ENCODE measurements around the gene BCL11A. TPM values are rescaled to one million over a fixed set of nuclear protein-coding genes. Genes with fewer than 3 reads are reported as not detected.

The BCL11A gene
- total RNA-seq, 1 experiment from 2014 or later, result 91.4 TPM

GRCh38 chr2:60544954-60545560 lies 8.4 kb downstream of the BCL11A start:
- no peak overlapping the region for H2BK20ac ChIP-seq (ENCODE audit: low read depth, low read length, poor library complexity, severe bottlenecking)
- H3K27me3 ChIP-seq (ENCODE audit: insufficient read depth, low read length), result no peaks in the 10 kb centered on the region
- H4K5ac ChIP-seq (ENCODE audit: insufficient read length, low read depth, low read length), result no peak overlapping the region
- peaks cover 14% of the 10 kb centered on the region for H3K23me2 ChIP-seq (ENCODE audit: insufficient read length, low read depth, low read length, poor library complexity, severe bottlenecking)
- no CpG with 5 or more reads among the region's 9 CpGs for WGBS (ENCODE audit: extremely low coverage, insufficient read length, low lambda C conversion rate)
- no peak for TF ChIP-seq CTCF (conservative IDR thresholded peaks at IDR 0.05)
- H3T11ph ChIP-seq (ENCODE audit: low read length), result no peak overlapping the region
- H2BK15ac ChIP-seq (ENCODE audit: low read depth, low read length), result no peak overlapping the region
- H3K18ac ChIP-seq (ENCODE audit: insufficient read length, low read depth, low read length), result no peak overlapping the region
- Mint-ChIP-seq H3K4me3 (no peak overlapping the region), H3K4me1 (peaks cover 75 to 76% of the 10 kb centered on the region in 2 experiments), H3K9me3 (no peaks in the 10 kb centered on the region), H3K27ac (peak overlapping the region; percentile 33 to 68 (median 68); a peak in 3 of 7 replicates), H3K36me3 (ENCODE audit: insufficient read depth in 1 of 3, low read depth in 3 of 3) (peaks cover 27 to 78% (median 52%) of the 10 kb centered on the region in 3 experiments; a peak in 6 of 7 replicates), H3K27me3 (ENCODE audit: low read depth) (no peaks in the 10 kb centered on the region)
- DNase-seq, result no peak
- no peaks in the 10 kb centered on the region for H4K20me1 ChIP-seq (ENCODE audit: control insufficient read depth, insufficient read depth, insufficient read length)
- no peak overlapping the region for H2BK12ac ChIP-seq (ENCODE audit: insufficient read length, low read depth, low read length)
- H3K4me1 ChIP-seq (ENCODE audit: insufficient read depth, low read length), result peaks cover 9% of the 10 kb centered on the region
- no peak overlapping the region for H4K8ac ChIP-seq (replicated peaks; ENCODE audit: insufficient read length, low read depth, low read length)
- peaks cover 5% of the 10 kb centered on the region for H3K79me1 ChIP-seq (ENCODE audit: insufficient read depth, low read depth, low read length, poor library complexity, severe bottlenecking)
- H2AFZ ChIP-seq (ENCODE audit: low read length), result no peak overlapping the region
- no peak overlapping the region for H2BK120ac ChIP-seq (ENCODE audit: low read depth, low read length, poor library complexity, severe bottlenecking)
- no peak overlapping the region for H3K4me2 ChIP-seq (ENCODE audit: insufficient read depth, insufficient read length, low read length)
- H3K9ac ChIP-seq (ENCODE audit: extremely low read depth, insufficient read length, low read length), result no peak overlapping the region
- no peak overlapping the region for H4K91ac ChIP-seq (ENCODE audit: insufficient read length, low read depth, low read length)
- H2BK5ac ChIP-seq (ENCODE audit: insufficient read length, low read length), result no peak overlapping the region
- H3K14ac ChIP-seq (ENCODE audit: insufficient read depth, low read length), result no peak overlapping the region
- H3K27ac ChIP-seq (ENCODE audit: insufficient read length, low read depth, low read length), result no peak overlapping the region
- no peak overlapping the region for H3K4ac ChIP-seq (ENCODE audit: low read depth, low read length)
- no peak overlapping the region for H3K56ac ChIP-seq (ENCODE audit: insufficient read length, low read depth, low read length)
- H3K9me3 ChIP-seq (ENCODE audit: control insufficient read depth, low read depth, low read length), result no peaks in the 10 kb centered on the region
- H3K23ac ChIP-seq (ENCODE audit: insufficient read length, low read depth, low read length), result no peak overlapping the region
- peaks cover 31% of the 10 kb centered on the region; the same call in 1 of the 2 replicates for H3K79me2 ChIP-seq (ENCODE audit: insufficient read depth, low read length)
- no peak overlapping the region for H2AK5ac ChIP-seq (ENCODE audit: insufficient read length, low read length)
